Activated T-cell treated with anti-CD3 and anti-CD28 coated beads, Interleukin-2, amount 50 U/mL, for 48 hours (primary cell): ENCODE results near the gene THRAP3.
"Not testable (repeated sequence)": the region's sequence is repeated elsewhere in the genome, so short reads cannot be mapped to it uniquely, and the experiment has no call there.

ENCODE experiments used
- DNase-seq, 2 experiments: peaks; one replicate each; pipeline ENCODE4 v3.0.0-alpha.2; 2020

Gene THRAP3

GRCh38 chr1:36251794-36252481 lies 27.7 kb downstream of the THRAP3 start:
- no peak for DNase-seq

- DNase-seq: not testable (repeated sequence)
Observed at GRCh38 chr1:36252482-36252824, 28.2 kb downstream of the THRAP3 start.

DNA sequence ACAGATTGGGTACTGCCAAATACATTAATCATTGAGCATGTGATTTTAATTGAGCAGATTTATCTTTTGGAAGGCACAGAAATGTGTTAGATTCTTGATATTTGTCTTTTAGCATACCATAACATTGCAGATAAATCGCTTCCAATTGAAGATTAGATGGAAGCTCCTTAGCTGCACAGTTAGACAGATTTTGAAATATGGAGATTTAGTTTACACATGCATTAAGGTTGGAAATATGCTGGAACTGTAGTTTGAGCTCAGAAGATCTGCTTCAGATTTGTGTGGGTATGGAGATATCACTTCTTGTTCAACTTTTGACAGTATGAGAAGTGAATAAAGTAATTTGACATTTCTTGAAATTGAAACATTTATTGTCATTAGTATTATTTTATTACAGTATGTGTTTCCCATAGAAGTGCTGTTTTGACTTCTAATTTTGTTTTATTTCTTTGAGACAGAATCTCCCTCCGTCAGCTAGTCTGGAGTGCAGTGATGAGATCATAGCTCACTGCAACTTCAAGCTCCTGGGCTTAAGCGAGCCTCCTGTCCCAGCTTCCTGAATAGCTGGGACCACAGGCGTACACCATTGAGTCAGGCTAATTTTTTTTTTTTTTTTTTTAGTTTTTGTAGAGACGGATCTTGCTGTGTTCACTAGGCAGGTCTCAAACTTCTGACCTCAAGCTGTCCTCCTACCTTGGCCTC lies 29.1 kb downstream of the THRAP3 start:
- DNase-seq: no peak

DNA sequence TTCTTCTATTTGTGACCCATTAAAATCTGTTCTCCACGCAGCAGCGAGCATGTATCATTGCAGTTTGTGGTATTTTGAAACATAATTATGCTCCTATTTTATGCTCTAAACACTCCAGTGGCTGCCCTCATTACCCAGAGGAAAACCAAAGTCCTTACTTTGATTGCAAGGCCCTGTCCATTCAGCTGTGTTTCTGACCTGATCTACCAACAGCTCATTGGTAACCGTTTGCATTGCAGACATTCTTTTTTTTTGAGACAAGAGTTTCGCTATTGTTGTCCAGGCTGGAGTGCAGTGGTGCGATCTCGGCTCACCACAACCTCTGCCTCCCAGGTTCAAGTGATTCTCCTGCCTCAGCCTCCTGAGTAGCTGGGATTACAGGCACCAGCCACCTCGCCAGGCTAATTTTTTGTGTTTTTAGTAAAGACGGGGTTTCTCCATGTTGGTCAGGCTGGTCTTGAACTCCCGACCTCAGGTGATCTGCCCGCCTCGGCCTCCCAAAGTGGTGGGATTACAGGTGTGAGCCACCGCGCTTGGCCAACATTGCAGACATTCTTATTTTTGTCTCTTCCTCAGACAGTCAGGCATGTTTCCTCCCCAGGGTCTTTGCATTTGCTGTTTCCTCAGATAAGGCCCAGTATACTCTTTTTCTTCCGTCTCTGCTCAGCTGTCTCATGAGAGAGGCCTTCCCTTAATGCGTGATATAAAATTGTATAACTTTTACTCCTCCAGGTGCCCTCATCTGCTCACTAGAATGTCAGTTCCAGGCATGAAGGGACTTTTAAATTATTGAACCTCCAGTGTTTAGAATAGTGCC lies 32.5 kb downstream of the THRAP3 start:
- no peak for DNase-seq

DNA sequence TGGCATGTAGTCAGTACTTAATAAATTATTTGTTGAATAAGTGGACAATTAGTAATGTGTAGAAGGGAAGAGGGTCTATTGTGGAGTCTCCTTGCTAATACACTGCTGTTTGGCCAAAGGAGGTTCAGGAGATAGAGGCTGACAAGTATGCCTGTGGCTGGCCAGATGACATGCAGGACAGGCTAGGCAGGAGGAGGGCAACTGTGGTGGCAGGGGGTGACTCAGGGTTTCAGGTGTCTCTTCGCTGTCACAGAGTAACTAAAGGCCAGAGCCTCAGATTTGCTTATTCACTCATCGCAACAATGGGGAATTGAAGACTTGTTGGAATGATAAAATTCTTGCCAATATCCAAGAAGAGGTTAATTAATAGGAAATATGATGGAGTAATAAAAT lies 33.1 kb downstream of the THRAP3 start:
- peak in 1 of 2 experiments; percentile 42 for DNase-seq

DNA sequence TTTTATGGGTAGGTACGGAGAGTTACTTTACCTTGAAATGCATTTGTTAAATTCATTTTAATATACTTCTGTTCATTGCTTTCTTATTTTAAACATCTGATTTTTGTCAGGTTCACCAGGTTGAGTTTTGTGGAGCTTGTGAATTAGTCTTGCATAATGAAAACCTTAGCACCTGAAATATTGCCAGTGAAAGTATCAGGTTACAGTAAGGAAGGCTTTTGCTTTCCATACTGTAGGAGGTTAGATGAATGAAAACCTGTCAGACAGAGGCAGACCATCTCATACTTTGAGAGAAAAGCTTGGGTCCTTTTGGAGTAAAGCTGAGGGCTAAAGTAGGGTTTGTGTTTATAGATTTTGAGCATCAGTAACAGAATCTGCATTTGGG lies 34.7 kb downstream of the THRAP3 start:
- DNase-seq: no peak

GRCh38 chr1:36268981-36269380 lies 44.7 kb downstream of the THRAP3 start:
- DNase-seq: no peak

- DNase-seq: no peak
Observed at GRCh38 chr1:36269408-36269838, 45.2 kb downstream of the THRAP3 start.

DNA sequence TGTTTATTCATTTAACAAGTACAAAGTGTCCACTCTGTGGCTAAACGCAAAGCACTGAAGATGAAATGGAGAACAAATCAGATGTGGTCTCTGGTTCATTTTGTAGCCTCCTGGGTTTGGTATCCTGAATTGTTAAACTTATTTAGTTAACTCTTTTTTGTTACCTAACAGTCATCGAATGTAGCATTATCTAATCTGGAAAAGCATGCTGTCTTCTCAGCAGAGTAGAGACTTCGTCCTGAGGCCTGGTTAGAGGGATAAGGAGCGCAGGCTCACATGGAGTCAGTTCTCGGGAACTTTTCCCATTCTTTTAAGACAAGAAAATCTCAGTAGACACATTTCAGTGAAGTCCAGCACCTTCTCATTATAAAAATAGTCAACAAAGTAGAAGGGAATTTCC lies 48.8 kb downstream of the THRAP3 start:
- DNase-seq: no peak

GRCh38 chr1:36274201-36274600 lies 50.0 kb downstream of the THRAP3 start:
- no peak for DNase-seq

DNA sequence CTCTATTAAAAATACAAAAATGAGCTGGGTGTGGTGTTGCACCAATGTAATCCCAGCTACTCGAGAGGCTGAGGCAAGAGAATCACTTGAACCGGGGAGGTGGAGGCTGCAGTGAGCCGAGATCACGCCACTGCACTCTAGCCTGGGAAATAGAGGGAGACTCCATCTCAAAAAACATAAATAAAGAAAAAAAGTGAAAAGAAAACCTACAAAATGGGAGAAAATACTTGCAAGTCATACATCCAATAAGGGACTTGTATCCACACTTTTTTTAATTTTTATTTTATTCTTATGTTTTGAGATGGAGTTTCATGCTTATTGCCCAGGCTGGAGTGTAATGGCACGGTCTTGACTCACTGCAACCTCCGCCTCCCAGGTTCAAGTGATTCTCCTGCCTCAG lies 52.4 kb downstream of the THRAP3 start:
- DNase-seq: no peak

- no peak for DNase-seq
Observed at GRCh38 chr1:36279110-36279788, 55.0 kb downstream of the THRAP3 start.

DNA sequence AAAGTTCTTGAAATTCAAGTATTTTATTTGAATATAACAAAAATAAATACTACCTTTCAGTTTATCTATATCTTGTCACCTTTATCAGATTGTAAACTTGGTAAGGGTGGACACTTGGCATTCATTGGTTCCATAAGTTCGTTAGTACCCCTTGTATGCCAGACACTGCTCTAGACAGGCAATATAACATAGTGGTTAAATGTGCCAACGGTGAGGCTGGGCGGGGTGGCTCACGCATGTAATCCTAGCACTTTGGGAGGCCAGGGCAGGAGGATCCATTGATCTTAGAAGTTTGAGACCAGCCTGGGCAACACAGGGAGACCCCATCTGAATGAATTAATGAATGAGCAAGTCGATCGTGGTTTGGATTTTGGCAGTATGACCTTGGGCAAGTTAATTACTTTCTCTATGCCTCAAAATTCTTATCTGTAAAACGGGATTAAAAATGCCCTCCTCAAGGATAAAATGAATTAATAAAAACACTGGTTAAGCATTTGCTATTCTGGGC lies 55.6 kb downstream of the THRAP3 start:
- no peak for DNase-seq

DNA sequence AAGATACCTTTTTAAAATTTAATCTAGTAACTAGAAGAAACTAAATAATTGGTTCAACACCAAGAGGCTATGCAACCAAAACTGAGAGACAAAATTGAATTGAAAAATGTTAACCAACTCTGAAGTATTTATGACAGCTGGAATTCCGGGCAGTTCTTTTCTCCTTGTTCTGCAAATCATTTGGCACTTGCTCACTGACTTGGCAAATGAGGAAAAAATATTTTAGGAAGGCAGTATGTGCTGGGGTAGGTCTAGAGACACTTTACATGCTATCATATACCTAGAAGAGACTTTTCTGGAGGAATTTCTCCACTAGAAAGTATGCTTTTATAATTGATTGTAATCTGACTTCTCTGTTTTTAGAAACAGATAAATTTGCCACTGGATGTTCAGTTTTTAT lies 59.8 kb downstream of the THRAP3 start:
- DNase-seq: no peak

DNA sequence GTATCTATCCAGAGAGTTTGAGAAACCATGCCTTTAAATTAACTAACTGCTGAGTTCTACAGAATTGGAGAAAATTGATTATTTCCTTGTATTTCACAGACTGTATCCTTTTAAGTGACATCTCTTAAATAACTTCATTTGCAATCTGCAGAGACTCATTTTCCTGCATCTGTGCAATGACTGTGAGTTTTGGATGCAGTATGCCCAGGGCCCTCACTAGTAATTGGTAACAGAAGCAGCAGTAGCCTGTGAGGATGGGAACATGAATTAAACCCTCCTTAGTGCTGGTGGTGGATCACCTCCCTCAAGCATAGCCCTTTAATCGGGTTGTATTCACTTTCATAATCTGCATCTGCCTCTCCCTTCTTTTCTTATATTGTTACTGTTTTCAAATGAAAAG lies 60.3 kb downstream of the THRAP3 start:
- no peak for DNase-seq

- peak; percentile 49 to 51 for DNase-seq
Observed at GRCh38 chr1:36285443-36286101, 61.3 kb downstream of the THRAP3 start.

- no peak for DNase-seq
Observed at GRCh38 chr1:36286802-36287201, 62.6 kb downstream of the THRAP3 start.

- no peak for DNase-seq
Observed at GRCh38 chr1:36287595-36287994, 63.4 kb downstream of the THRAP3 start.

DNA sequence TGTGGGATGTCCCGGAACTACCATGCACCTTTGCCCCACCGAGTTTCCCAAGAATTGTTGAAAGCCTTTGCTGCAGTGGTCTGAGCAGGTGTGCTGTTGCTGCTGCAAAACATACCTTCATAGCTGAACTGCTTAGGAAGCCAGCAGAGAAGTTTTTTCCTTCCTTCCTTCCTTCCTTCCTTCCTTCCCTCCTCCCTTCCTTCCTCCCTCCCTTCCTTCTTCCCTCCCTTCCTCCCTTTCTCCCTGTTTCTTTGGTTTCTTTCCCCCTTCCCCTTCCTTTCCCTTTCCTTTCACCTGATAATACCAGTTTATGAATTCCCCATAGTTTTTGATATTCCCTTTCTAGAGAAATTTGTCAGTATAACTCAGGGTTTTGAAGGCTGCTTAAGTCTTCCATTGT lies 71.1 kb downstream of the THRAP3 start:
- no peak for DNase-seq

- no peak for DNase-seq
Observed at GRCh38 chr1:36297062-36297461, 72.8 kb downstream of the THRAP3 start.

GRCh38 chr1:36298640-36299039 lies 74.4 kb downstream of the THRAP3 start:
- no peak for DNase-seq

- peak in 1 of 2 experiments; percentile 39 for DNase-seq
Observed at GRCh38 chr1:36300526-36300925, 76.3 kb downstream of the THRAP3 start.

DNA sequence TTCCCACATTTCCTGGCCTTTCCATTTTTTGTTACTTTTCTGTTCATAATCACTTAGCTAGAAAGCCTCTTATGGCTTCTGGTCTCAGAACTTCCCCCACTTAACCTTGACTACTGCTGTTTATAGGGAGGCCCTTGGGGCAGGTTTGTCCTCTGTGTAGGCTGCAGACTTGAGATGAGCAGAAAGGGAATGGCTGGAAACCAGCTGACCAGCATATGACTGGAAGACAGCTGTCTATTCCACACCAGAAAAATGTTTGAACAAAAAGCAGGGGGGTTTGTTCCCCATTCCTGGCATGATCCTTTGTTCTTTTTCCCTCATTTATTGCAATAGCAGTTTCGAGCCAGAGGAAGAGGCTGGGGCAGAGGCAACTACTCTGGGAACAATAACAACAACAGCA lies 77.0 kb downstream of the THRAP3 start:
- DNase-seq: peak in 1 of 2 experiments; percentile 6
